GM23338 (cell line): Measurements from ENCODE around the gene MYO5B. TPM values are rescaled to one million over a fixed set of nuclear protein-coding genes. Genes with fewer than 3 reads are reported as not detected.

Experiments used
- ATAC-seq: fragments of 200-7000 bp; cut with Tn5 transposase; 3 replicates; pipeline ENCODE4 v1.9.1; 2020
- DNase-seq: peaks from one replicate; pipeline ENCODE4 v3.0.0-alpha.2; 2015; ENCODE audit warnings: low spot score
- H2AFZ ChIP-seq: fragments of 200-600 bp; sonication (generic); 2 replicates; pipeline ENCODE4 v1.8.0; 2016; ENCODE audit warnings: antibody characterized with exemption, mild to moderate bottlenecking, moderate library complexity
- H3F3A ChIP-seq: fragments of 200-600 bp; sonication (generic); replicated peaks from 2 replicates; pipeline ENCODE4 v1.8.0; 2017; ENCODE audit warnings: antibody characterized with exemption, mixed run types, low read depth
- H3K27ac ChIP-seq: fragments of 200-600 bp; sonication (generic); 2 replicates; pipeline ENCODE4 v1.6.1; 2016; ENCODE audit warnings: low read depth
- H3K27me3 ChIP-seq: fragments of 200-600 bp; sonication (generic); 2 replicates; pipeline ENCODE4 v1.8.0; 2016; ENCODE audit warnings: mild to moderate bottlenecking, mixed run types, moderate library complexity; ENCODE audit not compliant: insufficient read depth
- H3K36me3 ChIP-seq: fragments of 200-600 bp; sonication (generic); 2 replicates; pipeline ENCODE4 v1.8.0; 2016; ENCODE audit warnings: mild to moderate bottlenecking; ENCODE audit not compliant: insufficient read depth
- H3K4me1 ChIP-seq: fragments of 200-600 bp; sonication (generic); 2 replicates; pipeline ENCODE4 v1.8.0; 2016; ENCODE audit warnings: mild to moderate bottlenecking, moderate library complexity; ENCODE audit not compliant: insufficient read depth
- H3K4me2 ChIP-seq: fragments of 200-600 bp; sonication (generic); 2 replicates; pipeline ENCODE4 v1.7.1; 2017; ENCODE audit warnings: mixed run types
- H3K4me3 ChIP-seq: fragments of 200-600 bp; sonication (generic); 2 replicates; pipeline ENCODE4 v1.6.1; 2016; ENCODE audit warnings: mixed run types
- H3K79me2 ChIP-seq: fragments of 200-600 bp; sonication (generic); replicated peaks from 2 replicates; pipeline ENCODE4 v1.8.0; 2017; ENCODE audit warnings: mild to moderate bottlenecking; ENCODE audit not compliant: insufficient read depth
- H3K9me2 ChIP-seq: fragments of 200-600 bp; sonication (generic); 2 replicates; pipeline ENCODE4 v1.8.0; 2017; ENCODE audit not compliant: insufficient read depth
- H4K20me1 ChIP-seq: fragments of 200-600 bp; sonication (generic); replicated peaks from 2 replicates; pipeline ENCODE4 v1.8.0; 2017; ENCODE audit warnings: mild to moderate bottlenecking; ENCODE audit not compliant: insufficient read depth
- H3K27ac Mint-ChIP-seq: 2 replicates; pipeline ENCODE4 v1.8.0; 2020; ENCODE audit warnings: inconsistent platforms, mild to moderate bottlenecking, moderate library complexity, mixed read lengths
- H3K27me3 Mint-ChIP-seq: 3 replicates; pipeline ENCODE4 v1.8.0; 2022; ENCODE audit warnings: low read depth, mild to moderate bottlenecking, moderate library complexity, mixed read lengths, inconsistent platforms; ENCODE audit not compliant: insufficient read depth, poor library complexity
- H3K36me3 Mint-ChIP-seq: 3 replicates; pipeline ENCODE4 v1.8.0; 2021; ENCODE audit warnings: low read depth, mild to moderate bottlenecking, inconsistent platforms, moderate library complexity, mixed read lengths
- H3K4me1 Mint-ChIP-seq: 3 replicates; pipeline ENCODE4 v1.8.0; 2020; ENCODE audit warnings: mild to moderate bottlenecking, inconsistent platforms, mixed read lengths
- H3K4me3 Mint-ChIP-seq: 3 replicates; pipeline ENCODE4 v1.8.0; 2021; ENCODE audit warnings: moderate library complexity, mild to moderate bottlenecking, inconsistent platforms, mixed read lengths
- H3K9me3 Mint-ChIP-seq: 3 replicates; pipeline ENCODE4 v1.8.0; 2020; ENCODE audit warnings: moderate library complexity, mild to moderate bottlenecking, inconsistent platforms, mixed read lengths
- CREB1 ChIP-seq: fragments of 250-450 bp; sonication (Bioruptor Pico); IDR thresholded peaks from 2 replicates; pipeline ENCODE4 v1.5.0; 2020; ENCODE audit warnings: low read depth, mild to moderate bottlenecking, moderate library complexity
- ETS1 ChIP-seq: IDR thresholded peaks from 2 replicates; pipeline ENCODE4 v1.6.1; 2016; ENCODE audit warnings: antibody characterized with exemption
- JUNB ChIP-seq: IDR thresholded peaks from one replicate; pipeline ENCODE4 v1.6.1; 2016; ENCODE audit warnings: antibody characterized with exemption; ENCODE audit not compliant: unreplicated experiment
- NANOG ChIP-seq: IDR thresholded peaks from 2 replicates; pipeline ENCODE4 v1.6.1; 2016; ENCODE audit warnings: antibody characterized with exemption, borderline replicate concordance
- POLR2AphosphoS5 ChIP-seq: IDR thresholded peaks from 2 replicates; pipeline ENCODE4 v1.6.1; 2016; ENCODE audit warnings: antibody characterized with exemption, low read depth
- REST ChIP-seq: IDR thresholded peaks from one replicate; pipeline ENCODE4 v1.6.1; 2018; ENCODE audit warnings: antibody characterized with exemption; ENCODE audit not compliant: unreplicated experiment
- STAT1 ChIP-seq: IDR thresholded peaks from one replicate; pipeline ENCODE4 v1.6.1; 2016; ENCODE audit warnings: antibody characterized with exemption; ENCODE audit not compliant: unreplicated experiment
- polyA plus RNA-seq: library from polyadenylated mRNA; unstranded; fragments of >200 nt; fragmentation: Nextera tagmentation; extraction: Ambion mirVana; gene quantifications from 2 replicates; pipeline ENCODE4 v1.2.1, GENCODE V29; 2016
- total RNA-seq: library from RNA; depleted of rRNA; stranded (reverse); fragments of >200 nt; shearing (Covaris generic); gene quantifications from 2 replicates; pipeline ENCODE4 v1.2.3, GENCODE V29; 2014

The MYO5B gene
- total and polyA plus RNA-seq, 2 experiments from 2014 or later, result 3.2 to 19.1 TPM

- TF ChIP-seq REST (no peak), POLR2AphosphoS5 (no peak), ETS1 (no peak)
Observed at GRCh38 chr18:49788327-49788898, 406.5 kb downstream of the MYO5B start (continued).

GRCh38 chr18:49786019-49786720 lies 408.8 kb downstream of the MYO5B start:
- H3K4me3 Mint-ChIP-seq, result no peak overlapping the region
- peaks cover 74% of the 10 kb centered on the region for H3K36me3 Mint-ChIP-seq
- Histone ChIP-seq H3K79me2 (no peaks in the 10 kb centered on the region), H3K27me3 (no peaks in the 10 kb centered on the region), H3K4me3 (no peak overlapping the region), H4K20me1 (peaks cover 3% of the 10 kb centered on the region), H2AFZ (no peak overlapping the region), H3F3A (no peaks in the 10 kb centered on the region), H3K4me1 (no peaks in the 10 kb centered on the region), H3K4me2 (no peak overlapping the region), H3K36me3 (peaks cover 55% of the 10 kb centered on the region), H3K27ac (no peak overlapping the region), H3K9me2 (no peaks in the 10 kb centered on the region)
- H3K27me3 Mint-ChIP-seq, result no peaks in the 10 kb centered on the region
- H3K27ac Mint-ChIP-seq, result no peak overlapping the region
- TF ChIP-seq CREB1 (no peak), NANOG (no peak), STAT1 (no peak), JUNB (no peak), POLR2AphosphoS5 (no peak), ETS1 (no peak)
- no peaks in the 10 kb centered on the region for H3K4me1 Mint-ChIP-seq
- no peaks in the 10 kb centered on the region for H3K9me3 Mint-ChIP-seq
- ATAC-seq (no peak), DNase-seq (no peak)
